ENCODE results near the gene CEP20. TPM values are rescaled to one million over a fixed set of nuclear protein-coding genes. Genes with fewer than 3 reads are reported as not detected.
A peak's percentile ranks its signal among the peaks of the same experiment; 100 is the strongest.

Gene CEP20
- total and polyA plus RNA-seq, 12 donors: 15.2 to 63.8 (median 33.5) TPM

GRCh38 chr16:15830832-15831451 is 57.5 kb downstream of the CEP20 start:
- no peak for DNase-seq
- Histone ChIP-seq H3K9me3 (replicated peaks in 1 of 3) (no peaks in the 10 kb centered on the region), H3K27me3 (no peaks in the 10 kb centered on the region), H3K4me1 (replicated peaks in 1 of 2) (no peaks in the 10 kb centered on the region), H3K27ac (no peak overlapping the region), H3K36me3 (replicated peaks in 1 of 2) (no peaks in the 10 kb centered on the region), H3K4me3 (no peak overlapping the region)
- no peak for TF ChIP-seq CTCF (IDR thresholded peaks at IDR 0.05)
- TF ChIP-seq POLR2A (IDR thresholded peaks at IDR 0.05): no peak
- 68 to 75% (median 69%) methylated on average over 5 to 6 of the region's 6 CpGs for WGBS, 4 donors
- intact Hi-C loops (cut with DNase I): no loop called here

DNA sequence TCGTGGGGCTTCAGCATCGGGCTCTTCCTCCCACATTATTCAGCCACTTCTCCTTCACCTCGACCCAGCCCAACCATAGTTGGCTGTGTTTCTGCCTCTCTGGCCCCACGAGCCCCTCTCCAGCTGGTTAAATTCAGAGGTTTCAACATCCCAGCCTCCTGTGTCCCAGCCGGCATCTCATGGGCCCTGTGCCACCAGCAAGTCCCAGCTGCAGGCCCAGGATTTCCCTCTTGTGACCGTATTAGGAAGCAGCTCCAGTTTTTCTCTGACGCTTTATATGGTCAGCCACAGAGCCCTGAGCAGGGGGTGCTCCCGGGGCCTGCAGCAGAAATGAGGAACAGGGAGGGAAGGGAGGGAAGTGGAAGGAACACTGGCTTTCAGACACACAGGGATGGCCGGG is 58.9 kb downstream of the CEP20 start:
- Histone ChIP-seq H3K9me3 (replicated peaks in 1 of 3) (no peaks in the 10 kb centered on the region), H3K4me3 (no peak overlapping the region), H3K36me3 (replicated peaks in 1 of 2) (no peaks in the 10 kb centered on the region), H3K27me3 (no peaks in the 10 kb centered on the region), H3K27ac (peak overlapping the region in 1 of 5 donors; percentile 30), H3K4me1 (replicated peaks in 1 of 2) (no peaks in the 10 kb centered on the region)
- intact Hi-C loops (cut with DNase I): loop anchor here in 1 of 2 donors (10.0 kb wide), 1 partner anchor 65 kb away; no protein-coding TSS in a partner anchor
- TF ChIP-seq POLR2A (IDR thresholded peaks at IDR 0.05) (no peak), CTCF (IDR thresholded peaks at IDR 0.05) (no peak)
- 45 to 57% (median 47%) methylated on average over 8 to 9 of the region's 9 CpGs for WGBS, 4 donors
- DNase-seq: peak; percentile 22 to 83 (median 44)

- 92 to 93% (median 93%) methylated on average over 11 of the region's 11 CpGs for whole genome bisulfite sequencing, 4 donors
- Histone ChIP-seq H3K36me3 (replicated peaks in 1 of 2) (no peaks in the 10 kb centered on the region), H3K4me3 (no peak overlapping the region), H3K9me3 (replicated peaks in 1 of 3) (no peaks in the 10 kb centered on the region), H3K27ac (no peak overlapping the region), H3K27me3 (no peaks in the 10 kb centered on the region), H3K4me1 (replicated peaks in 1 of 2) (no peaks in the 10 kb centered on the region)
- no peak for DNase-seq
- TF ChIP-seq CTCF (IDR thresholded peaks at IDR 0.05) (no peak), POLR2A (IDR thresholded peaks at IDR 0.05) (no peak)
- intact Hi-C loops (cut with DNase I): loop anchor here in 1 of 2 donors (10.0 kb wide), 1 partner anchor 63 kb away; no protein-coding TSS in a partner anchor
Observed at GRCh38 chr16:15827709-15828343, 60.6 kb downstream of the CEP20 start.

- H3K27ac ChIP-seq: no peak overlapping the region
- intact Hi-C loops (cut with DNase I): loop anchor here in 1 of 2 donors (10.0 kb wide), 1 partner anchor 62 kb away; no protein-coding TSS in a partner anchor
- TF ChIP-seq POLR2A (IDR thresholded peaks at IDR 0.05) (no peak), CTCF (IDR thresholded peaks at IDR 0.05) (no peak)
- H3K27me3 ChIP-seq: no peaks in the 10 kb centered on the region
- DNase-seq: no peak
- 94 to 97% (median 96%) methylated on average over 7 of the region's 7 CpGs for WGBS, 4 donors
- no peak overlapping the region for H3K4me3 ChIP-seq
- no peaks in the 10 kb centered on the region for H3K36me3 ChIP-seq (replicated peaks in 1 of 2)
- no peaks in the 10 kb centered on the region for H3K9me3 ChIP-seq (replicated peaks in 1 of 3)
- H3K4me1 ChIP-seq (replicated peaks in 1 of 2): no peaks in the 10 kb centered on the region
Observed at GRCh38 chr16:15827299-15827698, 61.1 kb downstream of the CEP20 start.

Measured in adrenal gland (tissue), 12 donors.